HCT116 (cell line): ENCODE data around the gene SPON1. TPM values are rescaled to one million over a fixed set of nuclear protein-coding genes. Genes with fewer than 3 reads are reported as not detected.

Experiments
- ATAC-seq: fragments of 200-7000 bp; cut with Tn5 transposase; 2 replicates; pipeline ENCODE4 v1.9.1; 2020; ENCODE audit warnings: mild to moderate bottlenecking, moderate library complexity
- BruUV-seq: library from RNA; stranded (reverse); fragments of 400-500 nt; replicated peaks from 2 replicates; lab custom pipeline; 2021; lab: Mats Ljungman, UMichigan
- CTCF ChIA-PET: fragments of 300-600 bp; sonication (Branson Sonifier 250); formaldehyde crosslinking; loops from one replicate; lab custom pipeline; 2021; ENCODE audit warnings: antibody characterized with exemption; lab: Charles Lee
- POLR2A ChIA-PET: fragments of 300-600, 350-600 bp; sonication (Branson Sonifier 250); formaldehyde crosslinking; loops from one replicate; lab custom pipeline; 2021; ENCODE audit warnings: antibody characterized with exemption; lab: Charles Lee
- RAD21 ChIA-PET, 2 experiments: fragments of 300-600 bp; sonication (Branson Sonifier 250); formaldehyde crosslinking; loops; one replicate each; lab custom pipeline; 2023; ENCODE audit warnings: low total read pairs in 2 of 2; ENCODE audit not compliant: uncharacterized antibody in 2 of 2, unreplicated experiment in 2 of 2, low non-redundant PET in 1 of 2; lab: Charles Lee
- DNase-seq: peaks from one replicate; pipeline ENCODE4 v3.0.0-alpha.2; 2010; ENCODE audit warnings: low read depth, low spot score
- H2AFZ ChIP-seq: fragments of 200-600 bp; shearing (Covaris generic), sonication (generic); 2 replicates; pipeline ENCODE4 v1.6.1; 2017; ENCODE audit warnings: low read depth, mixed run types, mixed read lengths, antibody characterized with exemption, low read length; ENCODE audit not compliant: poor library complexity, severe bottlenecking
- H3K27ac ChIP-seq: 2 replicates; pipeline ENCODE4 v1.5.1; 2012; ENCODE audit warnings: low read depth, low read length
- H3K27me3 ChIP-seq: fragments of 200-600 bp; sonication (generic); 2 replicates; pipeline ENCODE4 v1.6.1; 2016; ENCODE audit warnings: mixed run types, low read length, mixed read lengths; ENCODE audit not compliant: insufficient read depth
- H3K36me3 ChIP-seq, 2 experiments: fragments of 200-500 bp in 1 of 2; fragments of 200-600 bp in 1 of 2; sonication (Bioruptor generic) in 1 of 2; sonication (generic) in 1 of 2; 2 replicates each; pipeline versions ENCODE4 v1.5.1 to v1.6.1; 2014 to 2016; ENCODE audit warnings: low read length in 2 of 2, inconsistent platforms in 1 of 2, mixed read lengths in 1 of 2, mixed run types in 1 of 2; ENCODE audit not compliant: insufficient read depth in 2 of 2, control insufficient read depth in 1 of 2
- H3K4me1 ChIP-seq, 2 experiments: fragments of 200-600 bp in 1 of 2; sonication (generic) in 1 of 2; 2 replicates each; pipeline versions ENCODE4 v1.5.1 to v1.6.1; 2012 to 2017; ENCODE audit warnings: low read length in 2 of 2, inconsistent platforms in 1 of 2, mild to moderate bottlenecking in 1 of 2, mixed read lengths in 1 of 2, mixed run types in 1 of 2, moderate library complexity in 1 of 2; ENCODE audit not compliant: insufficient read depth in 2 of 2, control insufficient read depth in 1 of 2
- H3K4me2 ChIP-seq: fragments of 200-600 bp; sonication (generic); 2 replicates; pipeline ENCODE4 v1.6.1; 2017; ENCODE audit warnings: mixed run types, low read length, mixed read lengths
- H3K4me3 ChIP-seq, 2 experiments: fragments of 200-600 bp in 1 of 2; sonication (generic) in 1 of 2; replicated peaks in 1 of 2; 2 replicates each; pipeline ENCODE4 v1.5.1; 2011 to 2016; ENCODE audit warnings: low read length in 2 of 2, control low read depth in 1 of 2, low read depth in 1 of 2, mild to moderate bottlenecking in 1 of 2, mixed read lengths in 1 of 2, mixed run types in 1 of 2
- H3K79me2 ChIP-seq: fragments of 200-600 bp; sonication (generic); 2 replicates; pipeline ENCODE4 v1.6.1; 2017; ENCODE audit warnings: mild to moderate bottlenecking, mixed run types, low read length, moderate library complexity, mixed read lengths; ENCODE audit not compliant: insufficient read depth
- H3K9ac ChIP-seq: fragments of 200-600 bp; sonication (generic); 2 replicates; pipeline ENCODE4 v1.6.1; 2016; ENCODE audit warnings: low read length, mixed read lengths
- H3K9me2 ChIP-seq: fragments of 200-600 bp; sonication (generic), shearing (Covaris generic); 2 replicates; pipeline ENCODE4 v1.6.1; 2017; ENCODE audit warnings: mixed run types, mild to moderate bottlenecking, moderate library complexity; ENCODE audit not compliant: insufficient read depth
- H3K9me3 ChIP-seq, 2 experiments: fragments of 200-500 bp in 1 of 2; fragments of 200-600 bp in 1 of 2; sonication (Bioruptor generic) in 1 of 2; sonication (generic) in 1 of 2; 2 replicates each; pipeline ENCODE4 v1.6.1; 2014 to 2017; ENCODE audit warnings: low read length in 2 of 2, mixed read lengths in 2 of 2, inconsistent platforms in 1 of 2, low read depth in 1 of 2, mild to moderate bottlenecking in 1 of 2, mixed run types in 1 of 2, moderate library complexity in 1 of 2; ENCODE audit not compliant: control insufficient read depth in 1 of 2, insufficient read depth in 1 of 2
- H4K20me1 ChIP-seq: fragments of 200-600 bp; sonication (generic), shearing (Covaris generic); 2 replicates; pipeline ENCODE4 v1.6.1; 2017; ENCODE audit warnings: mixed run types, mild to moderate bottlenecking, moderate library complexity; ENCODE audit not compliant: insufficient read depth
- ATF3 ChIP-seq: IDR thresholded peaks from 2 replicates; pipeline ENCODE4 v1.6.1; 2012
- CBX3 ChIP-seq: IDR thresholded peaks from 2 replicates; pipeline ENCODE4 v1.6.1; 2012; ENCODE audit warnings: low read depth
- CEBPB ChIP-seq: IDR thresholded peaks from 2 replicates; pipeline ENCODE4 v1.6.1; 2012; ENCODE audit warnings: low read depth
- EGR1 ChIP-seq: IDR thresholded peaks from 2 replicates; pipeline ENCODE4 v1.6.1; 2012; ENCODE audit warnings: low read depth
- ELF1 ChIP-seq: IDR thresholded peaks from 2 replicates; pipeline ENCODE4 v1.6.1; 2012; ENCODE audit warnings: low read depth, borderline replicate concordance
- EZH2 ChIP-seq: fragments of 200-600 bp; sonication (generic); IDR thresholded peaks from 2 replicates; pipeline ENCODE4 v1.6.1; 2017; ENCODE audit warnings: antibody characterized with exemption, mixed run types
- FOSL1 ChIP-seq: IDR thresholded peaks from 2 replicates; pipeline ENCODE4 v1.6.1; 2012; ENCODE audit warnings: low read depth
- JUND ChIP-seq: IDR thresholded peaks from 2 replicates; pipeline ENCODE4 v1.6.1; 2012
- POLR2A ChIP-seq: IDR thresholded peaks from 2 replicates; pipeline ENCODE4 v1.7.0; 2011; ENCODE audit warnings: borderline replicate concordance; ENCODE audit not compliant: insufficient read depth, insufficient read length; ENCODE audit errors: extremely low read depth
- RAD21 ChIP-seq: IDR thresholded peaks from 2 replicates; pipeline ENCODE4 v1.6.1; 2012; ENCODE audit warnings: low read depth, mild to moderate bottlenecking
- REST ChIP-seq: IDR thresholded peaks from 2 replicates; pipeline ENCODE4 v1.6.1; 2012; ENCODE audit warnings: low read depth
- SP1 ChIP-seq: IDR thresholded peaks from 2 replicates; pipeline ENCODE4 v1.6.1; 2012; ENCODE audit warnings: low read depth
- TCF7L2 ChIP-seq: IDR thresholded peaks from 2 replicates; pipeline ENCODE4 v1.7.0; 2011; ENCODE audit warnings: borderline replicate concordance, inconsistent platforms; ENCODE audit not compliant: insufficient read depth, insufficient read length; ENCODE audit errors: extremely low read depth
- ZFX ChIP-seq: fragments of 450-650 bp; IDR thresholded peaks from 2 replicates; pipeline ENCODE4 v1.6.1; 2017
- intact Hi-C: fragments of 100-400 bp; cut with micrococcal nuclease; formaldehyde crosslinking; loops from 2 replicates; pipeline ENCODE4 v1.10.0; 2022
- total RNA-seq: library from RNA; stranded (reverse); gene quantifications from one replicate; pipeline ENCODE4 v1.2.1, GENCODE V29; 2021; ENCODE audit not compliant: unreplicated experiment
- TF ChIP-seq, protein P1 (sequence below), 3 experiments: fragments of 200-600 bp in 1 of 3; sonication (generic) in 1 of 3; IDR thresholded peaks in 2 of 3; conservative IDR thresholded peaks in 1 of 3; 2 replicates each; pipeline ENCODE4 v1.5.1; 2012 to 2017; ENCODE audit warnings: low read depth in 2 of 3, low read length in 2 of 3, antibody characterized with exemption in 1 of 3, borderline replicate concordance in 1 of 3, control low read depth in 1 of 3, mild to moderate bottlenecking in 1 of 3, mixed read lengths in 1 of 3, mixed run types in 1 of 3, moderate library complexity in 1 of 3; ENCODE audit not compliant: insufficient read depth in 1 of 3
- TF ChIP-seq, protein P2 (sequence below): IDR thresholded peaks from 2 replicates; pipeline ENCODE4 v1.6.1; 2012

Gene SPON1
- total RNA-seq, 1 experiment from 2014 or later = 0.17 TPM

GRCh38 chr11:14109742-14110141 lies 147.2 kb downstream of the SPON1 start:
- H3K4me3 ChIP-seq = no peak overlapping the region
- H3K4me2 ChIP-seq = no peak overlapping the region
- intact Hi-C loops = no loop called here
- no peaks in the 10 kb centered on the region for H3K9me2 ChIP-seq
- no peaks in the 10 kb centered on the region for H3K9me3 ChIP-seq
- H3K27me3 ChIP-seq = peaks cover 9% of the 10 kb centered on the region
- ATAC-seq (no peak), DNase-seq (no peak)
- no peak overlapping the region for H3K27ac ChIP-seq
- no peaks in the 10 kb centered on the region for H3K79me2 ChIP-seq
- H2AFZ ChIP-seq = no peak overlapping the region
- ChIA-PET POLR2A (no interaction called here), RAD21 (no interaction called here), CTCF (interaction anchor here (0.9 kb wide), 1 partner anchor 39 kb away, joined by 3 read pairs; no protein-coding TSS in a partner anchor)
- BruUV-seq = no TSS peak
- TF ChIP-seq, protein P1, sequence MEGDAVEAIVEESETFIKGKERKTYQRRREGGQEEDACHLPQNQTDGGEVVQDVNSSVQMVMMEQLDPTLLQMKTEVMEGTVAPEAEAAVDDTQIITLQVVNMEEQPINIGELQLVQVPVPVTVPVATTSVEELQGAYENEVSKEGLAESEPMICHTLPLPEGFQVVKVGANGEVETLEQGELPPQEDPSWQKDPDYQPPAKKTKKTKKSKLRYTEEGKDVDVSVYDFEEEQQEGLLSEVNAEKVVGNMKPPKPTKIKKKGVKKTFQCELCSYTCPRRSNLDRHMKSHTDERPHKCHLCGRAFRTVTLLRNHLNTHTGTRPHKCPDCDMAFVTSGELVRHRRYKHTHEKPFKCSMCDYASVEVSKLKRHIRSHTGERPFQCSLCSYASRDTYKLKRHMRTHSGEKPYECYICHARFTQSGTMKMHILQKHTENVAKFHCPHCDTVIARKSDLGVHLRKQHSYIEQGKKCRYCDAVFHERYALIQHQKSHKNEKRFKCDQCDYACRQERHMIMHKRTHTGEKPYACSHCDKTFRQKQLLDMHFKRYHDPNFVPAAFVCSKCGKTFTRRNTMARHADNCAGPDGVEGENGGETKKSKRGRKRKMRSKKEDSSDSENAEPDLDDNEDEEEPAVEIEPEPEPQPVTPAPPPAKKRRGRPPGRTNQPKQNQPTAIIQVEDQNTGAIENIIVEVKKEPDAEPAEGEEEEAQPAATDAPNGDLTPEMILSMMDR (IDR thresholded peaks at IDR 0.05 in 2 of 3, conservative IDR thresholded peaks at IDR 0.05 in 1 of 3; ENCODE audit: borderline replicate concordance in 1 of 3, insufficient read depth in 1 of 3, low read depth in 2 of 3, low read length in 2 of 3) = no peak
- TF ChIP-seq SP1 (no peak), ZFX (no peak), EZH2 (no peak), JUND (no peak), RAD21 (no peak), ELF1 (no peak), CEBPB (no peak), TCF7L2 (no peak), POLR2A (no peak), FOSL1 (no peak), ATF3 (no peak), CBX3 (no peak), REST (no peak), EGR1 (no peak)
- TF ChIP-seq, protein P2, sequence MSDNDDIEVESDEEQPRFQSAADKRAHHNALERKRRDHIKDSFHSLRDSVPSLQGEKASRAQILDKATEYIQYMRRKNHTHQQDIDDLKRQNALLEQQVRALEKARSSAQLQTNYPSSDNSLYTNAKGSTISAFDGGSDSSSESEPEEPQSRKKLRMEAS = no peak
- H3K9ac ChIP-seq = no peak overlapping the region
- no peaks in the 10 kb centered on the region for H3K4me1 ChIP-seq
- H4K20me1 ChIP-seq = no peaks in the 10 kb centered on the region
- no peaks in the 10 kb centered on the region for H3K36me3 ChIP-seq
